Cardiac muscle cell (in vitro differentiated cells and primary cell): ENCODE results near the gene ABCC4. TPM values are rescaled to one million over a fixed set of nuclear protein-coding genes. Genes with fewer than 3 reads are reported as not detected.
A peak's percentile ranks its signal among the peaks of the same experiment; 100 is the strongest.
"Not testable (repeated sequence)": the region's sequence is repeated elsewhere in the genome, so short reads cannot be mapped to it uniquely, and the experiment has no call there.

Source experiments
- DNase-seq, 2 donors: peaks; one replicate each; pipeline versions ENCODE4 v3.0.0 to v3.0.0-alpha.2; 2010 to 2017; ENCODE audit warnings: low read depth in 1 of 2, low spot score in 1 of 2
- H3K27ac ChIP-seq: fragments of 200-600 bp; sonication (generic); 2 replicates; pipeline ENCODE4 v1.5.1; 2016
- H3K27me3 ChIP-seq: fragments of 200-600 bp; sonication (generic); 2 replicates; pipeline ENCODE4 v1.6.0; 2016; ENCODE audit warnings: control low read depth
- H3K36me3 ChIP-seq: fragments of 200-600 bp; sonication (generic); 2 replicates; pipeline ENCODE4 v1.5.1; 2016; ENCODE audit warnings: control low read depth
- H3K4me1 ChIP-seq: fragments of 200-600 bp; sonication (generic); 2 replicates; pipeline ENCODE4 v1.8.1; 2017; ENCODE audit warnings: low read depth, mild to moderate bottlenecking, mixed run types
- H3K4me3 ChIP-seq: fragments of 200-600 bp; sonication (generic); 2 replicates; pipeline ENCODE4 v1.5.1; 2016; ENCODE audit warnings: mild to moderate bottlenecking
- H3K9me3 ChIP-seq: fragments of 200-600 bp; sonication (generic); 2 replicates; pipeline ENCODE4 v1.5.1; 2017; ENCODE audit warnings: low read depth, mild to moderate bottlenecking, control low read depth
- CTCF ChIP-seq: IDR thresholded peaks from 2 replicates; pipeline ENCODE4 v1.5.1; 2012; ENCODE audit warnings: low read depth, mild to moderate bottlenecking, low read length
- polyA plus RNA-seq: library from polyadenylated mRNA; unstranded; fragments of >200 nt; fragmentation: Nextera tagmentation; extraction: Ambion mirVana; gene quantifications from 2 replicates; pipeline ENCODE4 v1.2.1, GENCODE V29; 2016
- total RNA-seq: library from RNA; depleted of rRNA; stranded (reverse); fragments of >200 nt; gene quantifications from 2 replicates; pipeline ENCODE4 v1.2.3, GENCODE V29; 2016

The ABCC4 gene
- total and polyA plus RNA-seq, 2 experiments from 2014 or later = 1.6 to 5.0 TPM

GRCh38 chr13:95197548-95197947 is 103.7 kb downstream of the ABCC4 start:
- Histone ChIP-seq H3K27me3 (no peaks in the 10 kb centered on the region), H3K36me3 (no peaks in the 10 kb centered on the region), H3K4me1 (no peaks in the 10 kb centered on the region), H3K4me3 (no peak overlapping the region), H3K27ac (no peak overlapping the region), H3K9me3 (no peaks in the 10 kb centered on the region)
- DNase-seq = no peak
- TF ChIP-seq CTCF = no peak

GRCh38 chr13:95195146-95195545 is 106.1 kb downstream of the ABCC4 start:
- Histone ChIP-seq H3K4me1 (no peaks in the 10 kb centered on the region), H3K27ac (no peak overlapping the region), H3K36me3 (no peaks in the 10 kb centered on the region), H3K9me3 (no peaks in the 10 kb centered on the region), H3K27me3 (no peaks in the 10 kb centered on the region), H3K4me3 (no peak overlapping the region)
- no peak for TF ChIP-seq CTCF
- no peak for DNase-seq

GRCh38 chr13:95193509-95194230 is 107.6 kb downstream of the ABCC4 start:
- no peak overlapping the region for H3K27ac ChIP-seq
- no peak for DNase-seq
- no peaks in the 10 kb centered on the region for H3K27me3 ChIP-seq
- TF ChIP-seq CTCF = no peak
- no peaks in the 10 kb centered on the region for H3K36me3 ChIP-seq
- H3K4me3 ChIP-seq = no peak overlapping the region
- no peaks in the 10 kb centered on the region for H3K9me3 ChIP-seq
- no peaks in the 10 kb centered on the region for H3K4me1 ChIP-seq

- no peak overlapping the region for H3K4me3 ChIP-seq
- no peak for DNase-seq
- no peak overlapping the region for H3K27ac ChIP-seq
- no peaks in the 10 kb centered on the region for H3K36me3 ChIP-seq
- no peak for TF ChIP-seq CTCF
- H3K27me3 ChIP-seq = no peaks in the 10 kb centered on the region
- no peaks in the 10 kb centered on the region for H3K9me3 ChIP-seq
- no peaks in the 10 kb centered on the region for H3K4me1 ChIP-seq
These were observed 108.3 kb downstream of the ABCC4 start for GRCh38 chr13:95192998-95193397.

GRCh38 chr13:95192564-95192945 is 108.7 kb downstream of the ABCC4 start:
- not testable (repeated sequence) for H3K27ac ChIP-seq, H3K36me3 ChIP-seq, DNase-seq, H3K27me3 ChIP-seq, H3K4me1 ChIP-seq, H3K9me3 ChIP-seq, H3K4me3 ChIP-seq

- Histone ChIP-seq H3K9me3 (no peaks in the 10 kb centered on the region), H3K27me3 (no peaks in the 10 kb centered on the region), H3K36me3 (no peaks in the 10 kb centered on the region), H3K4me3 (no peak overlapping the region), H3K27ac (no peak overlapping the region), H3K4me1 (no peaks in the 10 kb centered on the region)
- DNase-seq = peak; percentile 85 to 89
- peak; percentile 97 for TF ChIP-seq CTCF
These were observed 109.3 kb downstream of the ABCC4 start for GRCh38 chr13:95191821-95192563.
